ENCODE data around the gene CCNA2. TPM values are rescaled to one million over a fixed set of nuclear protein-coding genes. Genes with fewer than 3 reads are reported as not detected.

The CCNA2 gene
- total RNA-seq, 3 donors from 2014 or later: 1.3 to 3.8 (median 1.8) TPM

DNA sequence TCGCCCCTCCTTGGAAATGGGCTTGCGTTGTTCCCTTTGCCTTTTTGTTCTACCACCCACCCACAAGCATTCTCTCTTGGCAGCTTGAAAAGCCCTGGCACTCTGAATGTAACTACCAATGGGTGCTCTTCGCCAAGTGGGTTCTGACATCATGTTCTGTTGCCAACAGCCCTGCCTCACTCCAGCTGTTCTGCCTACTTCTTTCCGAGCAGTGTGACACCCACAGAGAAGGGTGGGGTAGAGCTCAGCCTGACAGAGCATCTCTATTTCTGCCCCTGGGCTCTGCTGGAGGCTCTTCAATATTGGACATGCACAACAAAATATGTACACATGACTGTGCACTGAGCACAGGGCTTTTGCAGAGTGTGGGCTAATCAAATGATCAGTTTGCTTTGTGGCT is 38.2 kb downstream of the CCNA2 start:
- intact Hi-C loops (cut with DNase I; ENCODE audit: low total_unique reads): loop anchor here (5.0 kb wide), 1 partner anchor 1037 kb away; no protein-coding TSS in a partner anchor
- Histone ChIP-seq H3K4me3 (no peak overlapping the region), H3K27ac (peak overlapping the region; percentile 69 to 72), H3K4me1 (no peaks in the 10 kb centered on the region), H3K9me3 (peaks cover 0 to 5% of the 10 kb centered on the region in 2 donors), H3K36me3 (no peaks in the 10 kb centered on the region), H3K27me3 (peaks cover 0 to 3% of the 10 kb centered on the region in 2 donors)
- DNase-seq (ENCODE audit: low spot score in 2 of 2): peak in 1 of 2 donors; percentile 19
- no peak for TF ChIP-seq POLR2A (IDR thresholded peaks at IDR 0.05)
- TF ChIP-seq, protein P1, sequence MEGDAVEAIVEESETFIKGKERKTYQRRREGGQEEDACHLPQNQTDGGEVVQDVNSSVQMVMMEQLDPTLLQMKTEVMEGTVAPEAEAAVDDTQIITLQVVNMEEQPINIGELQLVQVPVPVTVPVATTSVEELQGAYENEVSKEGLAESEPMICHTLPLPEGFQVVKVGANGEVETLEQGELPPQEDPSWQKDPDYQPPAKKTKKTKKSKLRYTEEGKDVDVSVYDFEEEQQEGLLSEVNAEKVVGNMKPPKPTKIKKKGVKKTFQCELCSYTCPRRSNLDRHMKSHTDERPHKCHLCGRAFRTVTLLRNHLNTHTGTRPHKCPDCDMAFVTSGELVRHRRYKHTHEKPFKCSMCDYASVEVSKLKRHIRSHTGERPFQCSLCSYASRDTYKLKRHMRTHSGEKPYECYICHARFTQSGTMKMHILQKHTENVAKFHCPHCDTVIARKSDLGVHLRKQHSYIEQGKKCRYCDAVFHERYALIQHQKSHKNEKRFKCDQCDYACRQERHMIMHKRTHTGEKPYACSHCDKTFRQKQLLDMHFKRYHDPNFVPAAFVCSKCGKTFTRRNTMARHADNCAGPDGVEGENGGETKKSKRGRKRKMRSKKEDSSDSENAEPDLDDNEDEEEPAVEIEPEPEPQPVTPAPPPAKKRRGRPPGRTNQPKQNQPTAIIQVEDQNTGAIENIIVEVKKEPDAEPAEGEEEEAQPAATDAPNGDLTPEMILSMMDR (IDR thresholded peaks at IDR 0.05): no peak
- no peak for TF ChIP-seq POLR2AphosphoS5 (IDR thresholded peaks at IDR 0.05)

DNA sequence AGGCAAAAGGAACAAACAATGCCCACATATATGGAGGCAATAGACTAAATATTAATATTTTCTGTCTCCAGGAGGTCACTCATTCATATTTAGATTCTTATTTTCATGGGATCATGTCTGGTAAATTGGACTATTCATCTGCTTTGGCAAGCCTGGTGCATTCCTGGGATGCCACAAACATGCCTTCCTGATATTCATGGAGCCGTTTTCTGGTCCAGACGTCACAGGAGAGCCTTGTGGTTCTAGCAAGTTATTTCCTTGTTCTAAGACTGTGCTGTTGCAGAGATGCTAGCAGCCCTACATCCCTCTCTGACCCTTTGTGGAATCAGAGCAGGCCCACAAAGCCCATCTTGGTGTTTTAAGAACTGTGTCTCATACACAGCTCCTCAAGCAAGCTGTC is 38.7 kb downstream of the CCNA2 start:
- DNase-seq (ENCODE audit: low spot score in 2 of 2): peak in 1 of 2 donors; percentile 78
- Histone ChIP-seq H3K27me3 (peaks cover 0 to 3% of the 10 kb centered on the region in 2 donors), H3K4me3 (no peak overlapping the region), H3K36me3 (no peaks in the 10 kb centered on the region), H3K9me3 (peaks cover 0 to 5% of the 10 kb centered on the region in 2 donors), H3K4me1 (no peaks in the 10 kb centered on the region), H3K27ac (peak overlapping the region; percentile 69 to 72)
- intact Hi-C loops (cut with DNase I; ENCODE audit: low total_unique reads): loop anchor here (5.0 kb wide), 1 partner anchor 1037 kb away; no protein-coding TSS in a partner anchor
- TF ChIP-seq, protein P1 (IDR thresholded peaks at IDR 0.05): no peak
- TF ChIP-seq POLR2A (IDR thresholded peaks at IDR 0.05) (no peak), POLR2AphosphoS5 (IDR thresholded peaks at IDR 0.05) (peak in 1 of 3 donors; percentile 29)

DNA sequence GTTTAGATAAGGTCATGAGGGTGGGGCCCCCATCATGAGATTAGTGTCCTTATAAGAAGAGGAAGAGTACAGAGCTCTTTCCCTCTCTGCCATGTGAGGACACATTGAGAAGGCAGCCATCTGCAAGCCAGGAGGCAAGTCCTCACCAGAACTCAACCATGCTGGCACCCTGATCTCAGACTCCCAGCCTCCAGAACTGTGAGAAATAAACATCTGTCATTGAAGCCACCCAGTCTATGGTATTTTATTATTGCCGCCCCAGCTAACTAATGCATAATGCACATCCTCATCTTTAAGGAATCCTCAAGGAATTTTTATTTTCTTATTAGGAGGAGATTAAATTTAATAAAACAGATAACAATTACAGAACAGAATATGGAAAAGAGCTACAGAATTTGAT is 39.3 kb downstream of the CCNA2 start:
- H3K27ac ChIP-seq: no peak overlapping the region
- H3K36me3 ChIP-seq: no peaks in the 10 kb centered on the region

DNA sequence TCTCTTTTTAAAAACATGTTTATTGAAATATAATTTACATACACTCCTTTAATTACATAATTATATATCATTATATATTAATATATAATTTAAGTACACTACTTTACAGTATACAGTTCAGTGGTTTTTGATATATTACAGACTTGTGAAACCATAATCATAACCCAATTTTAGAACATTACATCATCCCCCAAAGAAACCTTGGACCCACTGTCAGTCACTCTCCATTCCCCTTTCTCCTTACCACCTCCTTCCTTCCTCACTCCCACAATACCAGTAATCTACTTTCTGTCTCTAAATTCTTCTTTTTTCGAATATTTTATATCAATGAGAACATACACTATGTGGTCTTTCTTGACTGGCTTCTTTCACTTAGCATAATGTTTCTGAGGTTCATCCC is 40.5 kb downstream of the CCNA2 start:
- DNase-seq (ENCODE audit: low spot score in 2 of 2): no peak
- Histone ChIP-seq H3K36me3 (no peaks in the 10 kb centered on the region), H3K9me3 (peaks cover 0 to 5% of the 10 kb centered on the region in 2 donors), H3K4me1 (no peaks in the 10 kb centered on the region), H3K4me3 (no peak overlapping the region), H3K27ac (no peak overlapping the region), H3K27me3 (peaks cover 0 to 3% of the 10 kb centered on the region in 2 donors)
- intact Hi-C loops (cut with DNase I; ENCODE audit: low total_unique reads): no loop called here
- TF ChIP-seq POLR2AphosphoS5 (IDR thresholded peaks at IDR 0.05) (no peak), POLR2A (IDR thresholded peaks at IDR 0.05) (no peak)
- TF ChIP-seq, protein P1 (IDR thresholded peaks at IDR 0.05): no peak

More for the DNA sequence above, 39.3 kb downstream of the CCNA2 start:
- H3K27me3 ChIP-seq: peaks cover 0 to 3% of the 10 kb centered on the region in 2 donors
- TF ChIP-seq POLR2AphosphoS5 (IDR thresholded peaks at IDR 0.05) (no peak), POLR2A (IDR thresholded peaks at IDR 0.05) (no peak)
- TF ChIP-seq, protein P1 (IDR thresholded peaks at IDR 0.05): no peak
- no peaks in the 10 kb centered on the region for H3K4me1 ChIP-seq
- peaks cover 0 to 5% of the 10 kb centered on the region in 2 donors for H3K9me3 ChIP-seq
- DNase-seq (ENCODE audit: low spot score in 2 of 2): no peak
- no peak overlapping the region for H3K4me3 ChIP-seq
- intact Hi-C loops (cut with DNase I; ENCODE audit: low total_unique reads): no loop called here

DNA sequence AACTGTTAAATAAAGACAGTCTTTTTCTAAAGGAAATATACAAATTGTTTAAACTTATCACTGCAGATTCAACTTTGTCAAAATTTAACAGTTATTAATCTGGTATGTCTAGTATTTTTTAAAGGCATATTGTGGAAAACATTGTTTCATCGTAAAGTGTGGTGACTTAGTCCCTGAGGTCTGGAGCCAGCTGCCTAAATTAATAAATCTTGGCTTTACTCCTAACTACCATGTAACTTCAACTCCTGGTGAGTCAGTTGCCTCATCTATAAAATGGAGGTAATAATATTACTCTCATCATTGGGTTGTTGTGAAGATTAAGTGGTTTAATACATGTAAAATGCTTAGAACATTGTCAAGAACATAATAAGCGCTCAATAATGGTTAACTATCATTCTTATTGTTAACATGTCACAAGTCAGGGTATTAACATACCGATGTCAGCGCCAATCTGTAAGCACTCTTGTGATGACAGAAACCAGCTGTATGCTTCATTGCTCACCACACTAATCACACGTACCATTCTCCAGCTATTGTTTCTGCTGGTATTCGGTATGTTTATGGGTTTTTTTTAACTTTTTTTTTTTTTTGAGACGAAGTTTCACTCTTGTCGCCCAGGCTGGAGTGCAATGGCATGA is 44.6 kb downstream of the CCNA2 start:
- TF ChIP-seq POLR2A (IDR thresholded peaks at IDR 0.05): no peak
- H3K36me3 ChIP-seq: no peaks in the 10 kb centered on the region
- DNase-seq (ENCODE audit: low spot score in 2 of 2): no peak
- no peaks in the 10 kb centered on the region for H3K4me1 ChIP-seq
- peaks cover 0 to under 1% of the 10 kb centered on the region in 2 donors for H3K9me3 ChIP-seq
- no peak overlapping the region for H3K4me3 ChIP-seq
- H3K27me3 ChIP-seq: peaks cover 0 to 3% of the 10 kb centered on the region in 2 donors
- intact Hi-C loops (cut with DNase I; ENCODE audit: low total_unique reads): no loop called here
- no peak overlapping the region for H3K27ac ChIP-seq

Measured in breast epithelium (tissue), 4 donors.